Peyer's patch (tissue), 4 donors: ENCODE data around the gene IGSF8. TPM values are rescaled to one million over a fixed set of nuclear protein-coding genes. Genes with fewer than 3 reads are reported as not detected.

Experiments
- DNase-seq, 3 donors: peaks; one replicate each; pipeline ENCODE4 v3.0.0-alpha.2; 2017 to 2019
- H3K27ac ChIP-seq, 4 donors: fragments of 200-600 bp; sonication (generic); one replicate each; pipeline ENCODE4 v1.5.1; 2016 to 2019
- H3K27me3 ChIP-seq, 2 donors: fragments of 200-600 bp; sonication (generic); one replicate each; pipeline ENCODE4 v1.5.1; 2019
- H3K36me3 ChIP-seq, 3 donors: fragments of 200-600 bp; sonication (generic); one replicate each; pipeline ENCODE4 v1.5.1; 2016 to 2019
- H3K4me1 ChIP-seq, 4 donors: fragments of 200-600 bp; sonication (generic); one replicate each; pipeline ENCODE4 v1.5.1; 2016 to 2019
- H3K4me3 ChIP-seq, 4 donors: fragments of 200-600 bp; sonication (generic); 1 replicate in 3 of 4; 2 replicates in 1 of 4; pipeline ENCODE4 v1.5.1; 2016 to 2019; ENCODE audit warnings: mild to moderate bottlenecking in 1 of 4
- H3K9me3 ChIP-seq, 4 donors: fragments of 200-600 bp; sonication (generic); one replicate each; pipeline ENCODE4 v1.5.1; 2016 to 2019; ENCODE audit warnings: mild to moderate bottlenecking in 1 of 4
- POLR2A ChIP-seq, 2 donors: fragments of 450-650 bp; IDR thresholded peaks; one replicate each; pipeline ENCODE4 v1.5.1; 2017; ENCODE audit warnings: antibody characterized with exemption in 2 of 2, mild to moderate bottlenecking in 2 of 2, moderate library complexity in 2 of 2
- total RNA-seq, 4 donors: library from RNA; depleted of rRNA; stranded (reverse); fragments of >200 nt; gene quantifications; one replicate each; pipeline ENCODE4 v1.1.0, GENCODE V29; 2016
- TF ChIP-seq, protein P1 (sequence below), 6 experiments: fragments of 450-650 bp in 4 of 6; fragments of 200-600 bp in 2 of 6; sonication (generic) in 1 of 6; IDR thresholded peaks; one replicate each; pipeline ENCODE4 v1.5.1; 2017 to 2019; ENCODE audit warnings: antibody characterized with exemption in 6 of 6, mild to moderate bottlenecking in 3 of 6, moderate library complexity in 1 of 6

The IGSF8 gene
- total RNA-seq, 4 donors from 2014 or later: 20.6 to 65.3 (median 38.9) TPM

DNA sequence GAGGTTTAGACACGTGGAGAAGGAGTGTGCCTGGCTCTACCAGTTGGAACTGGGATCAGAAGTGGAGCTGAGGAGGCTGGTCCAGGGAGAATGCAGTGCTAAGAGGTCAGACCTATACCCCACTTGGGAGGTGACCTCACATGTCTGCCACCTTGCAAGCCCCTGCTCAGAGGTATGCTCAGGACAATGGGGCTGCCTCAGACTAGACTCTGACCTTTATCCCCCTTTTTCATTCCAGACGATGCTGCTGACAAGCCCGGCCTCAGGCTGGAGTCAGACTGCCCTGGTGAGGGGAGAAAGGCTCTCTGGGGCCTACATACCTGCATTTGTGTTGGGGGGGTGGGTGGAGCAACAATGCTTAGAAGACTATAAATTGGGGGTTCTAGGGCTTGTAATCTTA is 33.7 kb downstream of the IGSF8 start:
- TF ChIP-seq, protein P1, sequence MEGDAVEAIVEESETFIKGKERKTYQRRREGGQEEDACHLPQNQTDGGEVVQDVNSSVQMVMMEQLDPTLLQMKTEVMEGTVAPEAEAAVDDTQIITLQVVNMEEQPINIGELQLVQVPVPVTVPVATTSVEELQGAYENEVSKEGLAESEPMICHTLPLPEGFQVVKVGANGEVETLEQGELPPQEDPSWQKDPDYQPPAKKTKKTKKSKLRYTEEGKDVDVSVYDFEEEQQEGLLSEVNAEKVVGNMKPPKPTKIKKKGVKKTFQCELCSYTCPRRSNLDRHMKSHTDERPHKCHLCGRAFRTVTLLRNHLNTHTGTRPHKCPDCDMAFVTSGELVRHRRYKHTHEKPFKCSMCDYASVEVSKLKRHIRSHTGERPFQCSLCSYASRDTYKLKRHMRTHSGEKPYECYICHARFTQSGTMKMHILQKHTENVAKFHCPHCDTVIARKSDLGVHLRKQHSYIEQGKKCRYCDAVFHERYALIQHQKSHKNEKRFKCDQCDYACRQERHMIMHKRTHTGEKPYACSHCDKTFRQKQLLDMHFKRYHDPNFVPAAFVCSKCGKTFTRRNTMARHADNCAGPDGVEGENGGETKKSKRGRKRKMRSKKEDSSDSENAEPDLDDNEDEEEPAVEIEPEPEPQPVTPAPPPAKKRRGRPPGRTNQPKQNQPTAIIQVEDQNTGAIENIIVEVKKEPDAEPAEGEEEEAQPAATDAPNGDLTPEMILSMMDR (IDR thresholded peaks at IDR 0.05): no peak
- TF ChIP-seq POLR2A (IDR thresholded peaks at IDR 0.05): no peak
- H3K27me3 ChIP-seq: no peaks in the 10 kb centered on the region
- no peaks in the 10 kb centered on the region for H3K9me3 ChIP-seq
- peaks cover 0 to 2% (median 0%) of the 10 kb centered on the region in 4 donors for H3K4me1 ChIP-seq
- H3K36me3 ChIP-seq: no peaks in the 10 kb centered on the region
- peak in 1 of 3 donors; percentile 40 for DNase-seq
- H3K27ac ChIP-seq: no peak overlapping the region
- no peak overlapping the region for H3K4me3 ChIP-seq

DNA sequence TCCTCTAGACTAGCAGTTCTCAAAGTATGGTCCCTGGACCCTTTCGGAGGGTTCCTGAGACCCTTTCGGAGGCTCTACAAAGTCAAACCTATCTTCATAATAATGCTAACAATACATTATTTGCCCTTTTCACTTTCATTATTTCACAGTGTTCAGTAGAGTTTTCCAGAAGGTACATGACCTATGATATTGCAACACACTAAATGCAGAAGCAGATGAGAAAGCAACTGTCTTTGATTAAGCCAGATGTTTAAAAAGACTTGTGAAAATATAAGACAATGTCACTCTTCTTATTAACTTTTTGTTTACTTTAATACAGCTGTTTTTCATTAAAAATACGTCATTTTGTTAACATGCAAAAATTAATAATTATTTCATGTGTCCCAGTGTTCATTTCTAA is 34.3 kb downstream of the IGSF8 start:
- H3K36me3 ChIP-seq: no peaks in the 10 kb centered on the region
- no peaks in the 10 kb centered on the region for H3K9me3 ChIP-seq
- H3K4me3 ChIP-seq: no peak overlapping the region
- H3K27ac ChIP-seq: no peak overlapping the region
- H3K4me1 ChIP-seq: no peaks in the 10 kb centered on the region
- DNase-seq: no peak
- no peak for TF ChIP-seq POLR2A (IDR thresholded peaks at IDR 0.05)
- TF ChIP-seq, protein P1 (IDR thresholded peaks at IDR 0.05): no peak
- no peaks in the 10 kb centered on the region for H3K27me3 ChIP-seq

DNA sequence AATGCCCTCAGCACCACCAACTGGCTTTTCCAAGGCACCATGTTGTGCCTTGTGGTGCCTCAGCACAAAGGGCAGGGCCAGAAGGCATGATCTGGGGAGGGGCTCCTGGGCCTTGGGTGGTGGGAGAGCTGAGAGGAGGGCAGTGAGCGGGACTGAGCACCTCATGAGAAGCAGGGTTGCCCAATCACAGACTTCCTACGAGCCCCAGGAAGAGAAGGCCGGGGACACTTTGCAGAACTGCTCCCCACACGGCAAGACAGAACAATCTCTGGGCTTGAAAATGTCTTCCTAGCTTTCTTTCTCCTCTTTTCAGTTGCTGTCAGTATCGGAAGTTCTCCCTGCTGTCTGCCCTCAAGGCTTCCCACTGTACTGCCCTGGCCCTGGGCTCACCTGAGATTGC is 35.2 kb downstream of the IGSF8 start:
- Histone ChIP-seq H3K27ac (no peak overlapping the region), H3K4me1 (no peaks in the 10 kb centered on the region), H3K9me3 (no peaks in the 10 kb centered on the region), H3K27me3 (no peaks in the 10 kb centered on the region), H3K36me3 (no peaks in the 10 kb centered on the region), H3K4me3 (no peak overlapping the region)
- no peak for DNase-seq
- no peak for TF ChIP-seq POLR2A (IDR thresholded peaks at IDR 0.05)
- TF ChIP-seq, protein P1 (IDR thresholded peaks at IDR 0.05): no peak

DNA sequence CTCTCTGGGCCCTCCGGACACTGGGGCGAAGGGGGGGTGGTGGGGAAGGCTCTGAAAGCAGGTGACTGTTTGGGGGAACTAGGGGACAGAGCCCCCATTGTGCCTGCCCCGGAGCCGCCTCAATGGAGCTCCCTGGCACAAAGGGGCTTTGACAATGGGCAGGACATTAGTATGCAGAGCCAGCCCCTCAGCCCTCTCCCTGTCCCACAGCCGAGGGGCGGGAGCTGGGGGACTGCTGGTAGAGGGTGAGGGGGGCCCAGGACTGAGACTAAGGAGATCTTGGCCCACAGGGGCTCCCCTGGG is 36.2 kb downstream of the IGSF8 start:
- H3K36me3 ChIP-seq: no peaks in the 10 kb centered on the region
- H3K9me3 ChIP-seq: no peaks in the 10 kb centered on the region
- H3K4me1 ChIP-seq: no peaks in the 10 kb centered on the region
- H3K27ac ChIP-seq: no peak overlapping the region
- DNase-seq: no peak
- no peak for TF ChIP-seq POLR2A (IDR thresholded peaks at IDR 0.05)
- TF ChIP-seq, protein P1 (IDR thresholded peaks at IDR 0.05): no peak
- no peaks in the 10 kb centered on the region for H3K27me3 ChIP-seq
- no peak overlapping the region for H3K4me3 ChIP-seq

DNA sequence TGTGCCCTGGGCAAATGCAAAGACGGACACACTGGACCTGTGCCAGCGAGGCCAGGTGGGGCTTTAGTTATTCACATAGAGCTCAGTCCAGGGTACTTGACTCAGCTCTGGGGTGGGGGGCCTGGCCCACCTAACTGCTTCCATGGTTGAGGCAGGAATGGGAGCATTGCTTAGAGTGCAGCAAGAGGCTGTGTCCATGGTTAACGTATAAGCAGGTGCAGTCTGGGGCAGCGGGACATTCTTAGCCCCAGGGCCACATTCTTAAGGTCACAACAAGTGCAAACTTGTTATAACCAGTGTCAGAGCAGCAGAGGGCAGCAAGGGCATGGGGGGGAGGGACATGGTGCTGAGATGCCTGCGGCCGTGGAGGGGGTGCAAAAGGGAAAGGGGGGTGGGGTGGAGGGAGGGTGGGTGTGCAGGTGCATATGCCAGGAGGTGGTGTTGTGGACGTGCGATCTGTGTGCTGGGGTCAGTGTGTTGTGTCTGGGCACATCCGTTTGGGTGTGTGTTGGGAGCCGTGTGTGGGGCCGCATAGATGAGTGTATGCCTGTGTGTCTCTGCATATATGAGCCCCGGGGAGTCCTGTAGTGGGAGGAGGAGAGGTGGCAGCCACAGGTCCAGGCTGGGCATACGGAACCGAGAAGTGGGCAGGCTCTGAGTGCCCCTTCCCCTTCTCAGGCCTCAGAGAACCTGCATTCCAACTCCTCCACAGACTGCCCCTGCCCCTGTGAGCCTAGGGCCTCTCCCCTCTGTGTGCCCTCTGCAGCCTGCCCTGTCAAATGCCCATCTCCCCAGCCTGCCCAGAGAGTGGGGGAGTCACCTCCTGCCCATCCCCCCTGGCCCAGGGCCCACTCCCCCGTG is 36.8 kb downstream of the IGSF8 start:
- H3K9me3 ChIP-seq: no peaks in the 10 kb centered on the region
- no peak for TF ChIP-seq POLR2A (IDR thresholded peaks at IDR 0.05)
- TF ChIP-seq, protein P1 (IDR thresholded peaks at IDR 0.05): no peak
- no peak overlapping the region for H3K27ac ChIP-seq
- DNase-seq: no peak
- H3K4me3 ChIP-seq: no peak overlapping the region
- no peaks in the 10 kb centered on the region for H3K36me3 ChIP-seq
- H3K4me1 ChIP-seq: no peaks in the 10 kb centered on the region
- no peaks in the 10 kb centered on the region for H3K27me3 ChIP-seq
